ENCODE results near the gene KRT34. TPM values are rescaled to one million over a fixed set of nuclear protein-coding genes. Genes with fewer than 3 reads are reported as not detected.

KRT34 gene
- total RNA-seq, 2 experiments from 2014 or later: not detected

GRCh38 chr17:41338961-41339485 is 43.1 kb downstream of the KRT34 start:
- peak; percentile 43 for DNase-seq
- intact Hi-C loops (cut with micrococcal nuclease): loop anchor here (2.0 to 5.0 kb wide), 3 partner anchors 30 to 422 kb away; partner anchors contain the start of gene KRTAP16-1
- Mint-ChIP-seq H3K4me1 (ENCODE audit: low read depth) (peaks cover 80% of the 10 kb centered on the region), H3K4me3 (no peak overlapping the region), H3K9me3 (peaks cover 13% of the 10 kb centered on the region), H3K27me3 (peaks cover 1% of the 10 kb centered on the region), H3K27ac (peak overlapping the region; percentile 68), H3K36me3 (peaks cover 12% of the 10 kb centered on the region)
- POLR2A ChIA-PET: no interaction called here
- CTCF ChIA-PET: interaction anchor here (2.8 kb wide), 1 partner anchor 65 kb away, joined by 10 read pairs; no protein-coding TSS in a partner anchor

DNA sequence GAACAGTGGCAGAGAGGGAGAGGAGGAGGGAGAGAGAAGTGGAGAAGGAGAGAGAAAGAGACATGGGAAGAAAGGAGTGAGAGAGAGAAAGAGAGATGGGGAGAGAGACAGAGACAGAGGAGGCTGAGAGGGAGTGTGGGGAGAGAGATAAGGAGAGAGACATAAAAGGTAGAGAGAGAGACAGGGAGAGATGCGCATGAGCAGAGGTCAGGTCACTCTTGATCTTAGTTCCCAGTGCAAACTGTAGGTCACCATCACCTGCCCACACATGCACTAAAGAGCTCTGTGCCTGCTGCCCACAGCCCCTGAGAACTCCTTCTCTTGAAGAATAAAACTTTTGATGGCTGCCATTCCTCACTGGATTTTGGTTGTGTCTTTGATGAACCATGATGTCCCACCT is 46.4 kb downstream of the KRT34 start:
- Mint-ChIP-seq H3K4me3 (no peak overlapping the region), H3K4me1 (ENCODE audit: low read depth) (peaks cover 63% of the 10 kb centered on the region), H3K27ac (no peak overlapping the region), H3K27me3 (no peaks in the 10 kb centered on the region), H3K9me3 (no peaks in the 10 kb centered on the region), H3K36me3 (no peaks in the 10 kb centered on the region)
- CTCF ChIA-PET: no interaction called here
- no peak for DNase-seq
- intact Hi-C loops (cut with micrococcal nuclease): loop anchor here (5.0 kb wide), 2 partner anchors 162 to 418 kb away; no protein-coding TSS in a partner anchor
- POLR2A ChIA-PET: no interaction called here

- Mint-ChIP-seq H3K4me1 (ENCODE audit: low read depth) (peaks cover 52% of the 10 kb centered on the region), H3K36me3 (no peaks in the 10 kb centered on the region), H3K27me3 (no peaks in the 10 kb centered on the region), H3K4me3 (no peak overlapping the region), H3K27ac (no peak overlapping the region), H3K9me3 (no peaks in the 10 kb centered on the region)
- DNase-seq: no peak
- intact Hi-C loops (cut with micrococcal nuclease): loop anchor here (5.0 kb wide), 2 partner anchors 163 to 417 kb away; no protein-coding TSS in a partner anchor
- ChIA-PET POLR2A (no interaction called here), CTCF (interaction anchor here (1.3 to 2.1 kb wide), 3 partner anchors 13 to 314 kb away, joined by 3 to 6 read pairs (median 4); no protein-coding TSS in a partner anchor)
These were observed 47.5 kb downstream of the KRT34 start for GRCh38 chr17:41334385-41335305.

- Mint-ChIP-seq H3K4me1 (ENCODE audit: low read depth) (peaks cover 46% of the 10 kb centered on the region), H3K4me3 (no peak overlapping the region), H3K27me3 (no peaks in the 10 kb centered on the region), H3K36me3 (no peaks in the 10 kb centered on the region), H3K27ac (no peak overlapping the region), H3K9me3 (no peaks in the 10 kb centered on the region)
- DNase-seq: no peak
- ChIA-PET POLR2A (no interaction called here), CTCF (interaction anchor here (0.6 to 2.1 kb wide), 4 partner anchors 12 to 477 kb away, joined by 3 to 6 read pairs (median 4); no protein-coding TSS in a partner anchor)
- intact Hi-C loops (cut with micrococcal nuclease): no loop called here
These were observed 48.3 kb downstream of the KRT34 start for GRCh38 chr17:41333836-41334235.

- H3K4me3 Mint-ChIP-seq: no peak overlapping the region
- POLR2A ChIA-PET: no interaction called here
- H3K27me3 Mint-ChIP-seq: no peaks in the 10 kb centered on the region
- intact Hi-C loops (cut with micrococcal nuclease): no loop called here
- no peaks in the 10 kb centered on the region for H3K9me3 Mint-ChIP-seq
- no peak for DNase-seq
- no peak overlapping the region for H3K27ac Mint-ChIP-seq
- H3K36me3 Mint-ChIP-seq: no peaks in the 10 kb centered on the region
- CTCF ChIA-PET: interaction anchor here (0.6 to 2.1 kb wide), 2 partner anchors 11 to 476 kb away, joined by 3 to 6 read pairs; no protein-coding TSS in a partner anchor
- peaks cover 44% of the 10 kb centered on the region for H3K4me1 Mint-ChIP-seq (ENCODE audit: low read depth)
These were observed 49.0 kb downstream of the KRT34 start for GRCh38 chr17:41333098-41333497.

DNA sequence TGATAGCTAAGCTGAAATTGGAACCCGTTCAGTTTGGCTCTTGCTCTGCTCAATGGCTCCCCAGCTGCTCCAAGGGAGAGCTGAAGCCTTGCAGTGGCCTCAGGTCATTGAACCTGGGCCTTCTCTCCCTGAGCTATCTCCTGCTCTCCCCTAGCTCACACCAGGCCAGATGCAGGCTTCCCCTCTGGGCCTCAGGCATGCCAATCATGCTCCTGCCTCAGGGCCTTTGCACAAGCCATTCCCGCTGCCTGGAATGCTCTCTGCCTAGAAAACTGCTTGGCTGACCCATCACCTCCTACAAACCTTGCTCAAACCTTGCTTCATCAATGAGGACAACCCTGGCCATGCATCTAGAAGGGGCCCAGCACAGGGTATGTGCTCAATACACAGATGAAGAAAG is 49.9 kb downstream of the KRT34 start:
- Mint-ChIP-seq H3K4me1 (ENCODE audit: low read depth) (peaks cover 44% of the 10 kb centered on the region), H3K27ac (no peak overlapping the region), H3K27me3 (no peaks in the 10 kb centered on the region), H3K4me3 (no peak overlapping the region), H3K36me3 (no peaks in the 10 kb centered on the region), H3K9me3 (no peaks in the 10 kb centered on the region)
- ChIA-PET CTCF (interaction anchor here (1.3 to 2.5 kb wide), 2 partner anchors 10 to 217 kb away, joined by 4 to 15 read pairs; no protein-coding TSS in a partner anchor), POLR2A (no interaction called here)
- no peak for DNase-seq
- intact Hi-C loops (cut with micrococcal nuclease): no loop called here

DNA sequence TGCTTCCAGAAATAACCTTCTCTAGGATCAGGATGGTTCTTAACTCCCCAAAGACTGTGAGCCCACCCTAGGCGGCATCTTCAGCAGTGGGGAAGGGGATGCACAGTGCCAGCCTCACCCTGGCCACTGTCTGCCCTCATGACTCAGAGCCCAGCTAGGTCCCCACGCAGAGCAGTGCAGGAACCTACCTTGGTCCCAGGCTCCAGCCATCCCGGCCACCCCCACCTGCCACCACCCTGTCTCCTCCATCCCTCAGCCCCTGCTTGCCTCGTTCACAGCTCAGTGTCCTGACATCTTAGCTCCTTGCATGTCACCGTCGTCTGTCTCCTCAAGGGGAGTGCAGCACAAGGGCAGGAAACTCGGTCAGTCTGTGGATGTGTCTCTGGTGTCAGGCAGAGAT is 50.5 kb downstream of the KRT34 start:
- ChIA-PET POLR2A (no interaction called here), CTCF (interaction anchor here (1.3 to 2.5 kb wide), 2 partner anchors 9 to 217 kb away, joined by 4 to 15 read pairs; no protein-coding TSS in a partner anchor)
- no peaks in the 10 kb centered on the region for H3K27me3 Mint-ChIP-seq
- H3K9me3 Mint-ChIP-seq: no peaks in the 10 kb centered on the region
- intact Hi-C loops (cut with micrococcal nuclease): no loop called here
- no peak for DNase-seq
- no peaks in the 10 kb centered on the region for H3K36me3 Mint-ChIP-seq
- no peak overlapping the region for H3K4me3 Mint-ChIP-seq
- peaks cover 51% of the 10 kb centered on the region for H3K4me1 Mint-ChIP-seq (ENCODE audit: low read depth)
- no peak overlapping the region for H3K27ac Mint-ChIP-seq

DNA sequence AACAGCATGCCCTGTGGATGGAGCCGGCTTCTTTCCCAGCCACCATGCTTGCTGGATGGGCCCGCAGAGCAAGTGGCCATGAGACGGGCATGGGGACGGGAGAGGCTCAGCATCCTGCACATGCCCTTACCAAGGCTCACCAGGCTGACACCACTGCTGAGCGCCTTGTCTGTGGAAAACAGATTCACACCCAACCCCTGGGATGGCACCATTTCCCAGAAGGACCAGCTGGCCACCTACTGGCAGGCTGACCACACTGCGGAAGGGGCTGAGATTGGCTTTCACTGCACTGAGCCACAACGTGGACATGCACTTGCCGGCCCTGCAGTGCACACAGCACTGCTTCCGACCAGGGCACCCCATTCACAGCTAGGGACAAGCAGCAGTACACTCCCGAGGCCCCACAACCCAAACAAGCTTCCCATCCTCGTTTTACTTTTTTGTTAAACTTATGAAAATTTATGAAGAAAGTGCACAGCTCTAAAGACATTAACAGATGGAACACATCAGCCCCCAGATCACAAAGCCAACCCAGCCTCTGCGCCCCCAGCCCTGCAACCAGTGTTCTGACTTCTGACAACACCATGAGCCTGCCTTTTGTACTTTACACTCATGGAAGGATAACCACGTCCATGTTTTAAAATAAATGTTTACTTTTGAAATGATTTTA is 52.7 kb downstream of the KRT34 start:
- peak; percentile 55 for DNase-seq
- Mint-ChIP-seq H3K9me3 (no peaks in the 10 kb centered on the region), H3K27ac (no peak overlapping the region), H3K4me3 (no peak overlapping the region), H3K4me1 (ENCODE audit: low read depth) (peaks cover 47% of the 10 kb centered on the region), H3K36me3 (no peaks in the 10 kb centered on the region), H3K27me3 (no peaks in the 10 kb centered on the region)
- ChIA-PET POLR2A (no interaction called here), CTCF (interaction anchor here (0.6 to 1.8 kb wide), 7 partner anchors 8 to 416 kb away, joined by 3 to 5 read pairs (median 4); no protein-coding TSS in a partner anchor)
- intact Hi-C loops (cut with micrococcal nuclease): loop anchor here (10.0 kb wide), 1 partner anchor 525 kb away; no protein-coding TSS in a partner anchor

GRCh38 chr17:41328207-41328606 is 53.9 kb downstream of the KRT34 start:
- H3K36me3 Mint-ChIP-seq: no peaks in the 10 kb centered on the region
- no peaks in the 10 kb centered on the region for H3K27me3 Mint-ChIP-seq
- intact Hi-C loops (cut with micrococcal nuclease): loop anchor here (10.0 kb wide), 1 partner anchor 523 kb away; no protein-coding TSS in a partner anchor
- H3K27ac Mint-ChIP-seq: no peak overlapping the region
- DNase-seq: no peak
- H3K4me3 Mint-ChIP-seq: no peak overlapping the region
- ChIA-PET CTCF (interaction anchor here (1.3 to 1.8 kb wide), 2 partner anchors 9 to 168 kb away, joined by 4 read pairs; no protein-coding TSS in a partner anchor), POLR2A (no interaction called here)
- H3K4me1 Mint-ChIP-seq (ENCODE audit: low read depth): peaks cover 46% of the 10 kb centered on the region
- H3K9me3 Mint-ChIP-seq: no peaks in the 10 kb centered on the region
